ENCODE results near the gene ANKRD31. TPM values are rescaled to one million over a fixed set of nuclear protein-coding genes. Genes with fewer than 3 reads are reported as not detected.
A peak's percentile ranks its signal among the peaks of the same experiment; 100 is the strongest.

ANKRD31 gene
- total RNA-seq, 1 donor from 2014 or later, result 0.42 TPM

- Mint-ChIP-seq H3K27ac (ENCODE audit: unreplicated experiment) (peak overlapping the region; percentile 24), H3K4me3 (ENCODE audit: unreplicated experiment) (peak overlapping the region; percentile 94), H3K9me3 (ENCODE audit: unreplicated experiment) (peaks cover 17% of the 10 kb centered on the region), H3K36me3 (ENCODE audit: unreplicated experiment) (no peaks in the 10 kb centered on the region), H3K4me1 (ENCODE audit: low read depth, unreplicated experiment) (peaks cover 27% of the 10 kb centered on the region), H3K27me3 (ENCODE audit: unreplicated experiment) (peaks cover 21% of the 10 kb centered on the region)
- DNase-seq, result peak; percentile 62
- peak; percentile 24 for TF ChIP-seq CTCF (IDR thresholded peaks at IDR 0.05; ENCODE audit: partially characterized antibody, unreplicated experiment)
Observed at GRCh38 chr5:75050415-75050814, 186.3 kb downstream of the ANKRD31 start.

GRCh38 chr5:75049456-75050351 lies 187.0 kb downstream of the ANKRD31 start:
- peak overlapping the region; percentile 94 for H3K4me3 Mint-ChIP-seq (ENCODE audit: unreplicated experiment)
- TF ChIP-seq CTCF (IDR thresholded peaks at IDR 0.05; ENCODE audit: partially characterized antibody, unreplicated experiment), result peak; percentile 64
- peaks cover 17% of the 10 kb centered on the region for H3K9me3 Mint-ChIP-seq (ENCODE audit: unreplicated experiment)
- no peaks in the 10 kb centered on the region for H3K36me3 Mint-ChIP-seq (ENCODE audit: unreplicated experiment)
- H3K27ac Mint-ChIP-seq (ENCODE audit: unreplicated experiment), result no peak overlapping the region
- DNase-seq, result peak; percentile 59
- peaks cover 25% of the 10 kb centered on the region for H3K4me1 Mint-ChIP-seq (ENCODE audit: low read depth, unreplicated experiment)
- H3K27me3 Mint-ChIP-seq (ENCODE audit: unreplicated experiment), result peaks cover 18% of the 10 kb centered on the region

GRCh38 chr5:75048457-75048953 lies 188.2 kb downstream of the ANKRD31 start:
- peaks cover 14% of the 10 kb centered on the region for H3K27me3 Mint-ChIP-seq (ENCODE audit: unreplicated experiment)
- no peaks in the 10 kb centered on the region for H3K36me3 Mint-ChIP-seq (ENCODE audit: unreplicated experiment)
- peaks cover 12% of the 10 kb centered on the region for H3K9me3 Mint-ChIP-seq (ENCODE audit: unreplicated experiment)
- DNase-seq, result no peak
- peaks cover 21% of the 10 kb centered on the region for H3K4me1 Mint-ChIP-seq (ENCODE audit: low read depth, unreplicated experiment)
- peak overlapping the region; percentile 38 for H3K4me3 Mint-ChIP-seq (ENCODE audit: unreplicated experiment)
- no peak overlapping the region for H3K27ac Mint-ChIP-seq (ENCODE audit: unreplicated experiment)
- TF ChIP-seq CTCF (IDR thresholded peaks at IDR 0.05; ENCODE audit: partially characterized antibody, unreplicated experiment), result no peak

- no peaks in the 10 kb centered on the region for H3K36me3 Mint-ChIP-seq (ENCODE audit: unreplicated experiment)
- no peak overlapping the region for H3K4me3 Mint-ChIP-seq (ENCODE audit: unreplicated experiment)
- H3K9me3 Mint-ChIP-seq (ENCODE audit: unreplicated experiment), result peaks cover 13% of the 10 kb centered on the region
- H3K4me1 Mint-ChIP-seq (ENCODE audit: low read depth, unreplicated experiment), result peaks cover 21% of the 10 kb centered on the region
- no peak for TF ChIP-seq CTCF (IDR thresholded peaks at IDR 0.05; ENCODE audit: partially characterized antibody, unreplicated experiment)
- H3K27me3 Mint-ChIP-seq (ENCODE audit: unreplicated experiment), result peaks cover 14% of the 10 kb centered on the region
- H3K27ac Mint-ChIP-seq (ENCODE audit: unreplicated experiment), result no peak overlapping the region
- no peak for DNase-seq
Observed at GRCh38 chr5:75047356-75047755, 189.3 kb downstream of the ANKRD31 start.

Data from glutamatergic neuron (in vitro differentiated cells).